SK-N-SH (cell line): ENCODE data around the gene TSR2. TPM values are rescaled to one million over a fixed set of nuclear protein-coding genes. Genes with fewer than 3 reads are reported as not detected.
A peak's percentile ranks its signal among the peaks of the same experiment; 100 is the strongest.

Experiments used
- CTCF ChIA-PET: fragments of 300-600, 350-600 bp; formaldehyde crosslinking; extraction: SDS; loops from one replicate; lab custom pipeline; 2021; lab: Yijun Ruan, JAX
- POLR2A ChIA-PET: fragments of 350-600 bp; sonication (Branson Sonifier 250); formaldehyde crosslinking; extraction: SDS; loops from one replicate; lab custom pipeline; 2020; ENCODE audit warnings: antibody characterized with exemption, inconsistent platforms; lab: Yijun Ruan, JAX
- DNase-seq: peaks from one replicate; pipeline ENCODE4 v3.0.0; 2012
- H2AFZ ChIP-seq: fragments of 200-600 bp; sonication (generic); 2 replicates; pipeline ENCODE4 v1.8.1; 2016; ENCODE audit warnings: antibody characterized with exemption, mild to moderate bottlenecking, low read depth
- H3F3A ChIP-seq: fragments of 200-600 bp; sonication (generic); replicated peaks from 2 replicates; pipeline ENCODE3; 2016; ENCODE audit warnings: antibody characterized with exemption, mild to moderate bottlenecking; ENCODE audit not compliant: insufficient read depth
- H3K27ac ChIP-seq, 2 experiments: fragments of 200-500 bp in 1 of 2; fragments of 200-600 bp in 1 of 2; sonication (Bioruptor generic) in 1 of 2; sonication (generic), shearing (Covaris generic) in 1 of 2; 2 replicates each; pipeline versions ENCODE4 v1.5.1 to v1.6.1; 2014 to 2016; ENCODE audit warnings: low read depth in 2 of 2, inconsistent platforms in 1 of 2, low read length in 1 of 2, mild to moderate bottlenecking in 1 of 2, mixed read lengths in 1 of 2
- H3K27me3 ChIP-seq: fragments of 200-600 bp; sonication (generic), shearing (Covaris generic); 2 replicates; pipeline ENCODE4 v1.6.1; 2016; ENCODE audit warnings: mixed run types; ENCODE audit not compliant: insufficient read depth
- H3K36me3 ChIP-seq, 2 experiments: fragments of 200-500 bp in 1 of 2; fragments of 200-600 bp in 1 of 2; sonication (Bioruptor generic) in 1 of 2; sonication (generic) in 1 of 2; replicated peaks in 1 of 2; 2 replicates each; pipeline versions ENCODE3 to v1.5.1; 2014 to 2016; ENCODE audit warnings: low read length in 1 of 2, mild to moderate bottlenecking in 1 of 2; ENCODE audit not compliant: insufficient read depth in 2 of 2, control insufficient read depth in 1 of 2
- H3K4me1 ChIP-seq, 2 experiments: fragments of 200-500 bp in 1 of 2; fragments of 200-600 bp in 1 of 2; sonication (Bioruptor generic) in 1 of 2; sonication (generic), shearing (Covaris generic) in 1 of 2; 2 replicates each; pipeline versions ENCODE4 v1.5.1 to v1.6.1; 2014 to 2016; ENCODE audit warnings: low read depth in 1 of 2, low read length in 1 of 2, mixed run types in 1 of 2; ENCODE audit not compliant: insufficient read depth in 2 of 2, control insufficient read depth in 1 of 2
- H3K4me2 ChIP-seq: fragments of 200-600 bp; sonication (generic), shearing (Covaris generic); 2 replicates; pipeline ENCODE4 v1.6.1; 2017; ENCODE audit warnings: mixed run types
- H3K4me3 ChIP-seq, 2 experiments: fragments of 200-500 bp in 1 of 2; fragments of 200-600 bp in 1 of 2; sonication (Bioruptor generic) in 1 of 2; sonication (generic), shearing (Covaris generic) in 1 of 2; 2 replicates each; pipeline versions ENCODE4 v1.5.1 to v1.8.1; 2014 to 2016; ENCODE audit warnings: low read depth in 2 of 2, inconsistent platforms in 1 of 2, low read length in 1 of 2, mild to moderate bottlenecking in 1 of 2, mixed read lengths in 1 of 2, moderate library complexity in 1 of 2
- H3K79me2 ChIP-seq: fragments of 200-600 bp; sonication (generic); 2 replicates; pipeline ENCODE4 v1.8.1; 2017; ENCODE audit warnings: mild to moderate bottlenecking; ENCODE audit not compliant: insufficient read depth
- H3K9ac ChIP-seq: fragments of 200-600 bp; sonication (generic); 2 replicates; pipeline ENCODE4 v1.6.1; 2017; ENCODE audit warnings: mixed run types
- H3K9me2 ChIP-seq: fragments of 200-600 bp; sonication (generic); 2 replicates; pipeline ENCODE4 v1.6.1; 2017; ENCODE audit warnings: mixed run types
- H3K9me3 ChIP-seq: fragments of 200-600 bp; sonication (generic); 2 replicates; pipeline ENCODE4 v1.6.1; 2017; ENCODE audit warnings: mixed run types, mild to moderate bottlenecking, moderate library complexity
- H4K20me1 ChIP-seq: fragments of 200-600 bp; sonication (generic); 2 replicates; pipeline ENCODE4 v1.6.1; 2017; ENCODE audit warnings: mild to moderate bottlenecking, mixed run types; ENCODE audit not compliant: insufficient read depth
- CHD2 ChIP-seq: fragments of 150-350 bp; IDR thresholded peaks from 2 replicates; pipeline ENCODE4 v1.6.1; 2018; ENCODE audit warnings: low read length; ENCODE audit not compliant: partially characterized antibody
- EP300 ChIP-seq, 2 experiments: IDR thresholded peaks; 2 replicates each; pipeline versions ENCODE4 v1.4.0 to v1.6.1; 2012; ENCODE audit warnings: borderline replicate concordance in 1 of 2, low read depth in 1 of 2, low read length in 1 of 2
- GABPA ChIP-seq: IDR thresholded peaks from 2 replicates; pipeline ENCODE4 v1.4.0; 2012; ENCODE audit warnings: low read depth, mild to moderate bottlenecking
- MXI1 ChIP-seq: IDR thresholded peaks from 2 replicates; pipeline ENCODE4 v1.6.1; 2012; ENCODE audit warnings: mild to moderate bottlenecking, low read depth, low read length, improper control_type of control experiment
- NFIC ChIP-seq: IDR thresholded peaks from 2 replicates; pipeline ENCODE4 v1.4.0; 2012; ENCODE audit warnings: borderline replicate concordance
- PBX3 ChIP-seq: IDR thresholded peaks from 2 replicates; pipeline ENCODE4; 2012
- POLR2AphosphoS5 ChIP-seq: IDR thresholded peaks from 2 replicates; pipeline ENCODE4 v1.6.1; 2012; ENCODE audit warnings: low read depth, low read length
- RFX5 ChIP-seq: IDR thresholded peaks from 2 replicates; pipeline ENCODE4 v1.6.1; 2012; ENCODE audit warnings: mild to moderate bottlenecking, improper control_type of control experiment, low read length
- RXRA ChIP-seq: IDR thresholded peaks from 2 replicates; pipeline ENCODE4 v1.4.0; 2012; ENCODE audit warnings: low read depth, mild to moderate bottlenecking, borderline replicate concordance
- SIN3A ChIP-seq: IDR thresholded peaks from 2 replicates; pipeline ENCODE4 v1.6.1; 2012; ENCODE audit warnings: low read depth, mild to moderate bottlenecking, low read length, moderate library complexity, borderline replicate concordance
- TAF1 ChIP-seq: IDR thresholded peaks from 2 replicates; pipeline ENCODE4 v1.6.1; 2012; ENCODE audit warnings: low read depth, mild to moderate bottlenecking, low read length, moderate library complexity, borderline replicate concordance
- TCF12 ChIP-seq: IDR thresholded peaks from 2 replicates; pipeline ENCODE4 v1.4.0; 2012
- YY1 ChIP-seq: IDR thresholded peaks from 2 replicates; pipeline ENCODE4 v1.4.0; 2012; ENCODE audit warnings: low read depth, mild to moderate bottlenecking
- WGBS: methylation state at CpG from one replicate; pipeline ENCODE4 v1.1.6; 2017; ENCODE audit warnings: low lambda C conversion rate; 5-methylcytosine and 5-hydroxymethylcytosine counted together
- polyA plus RNA-seq, 3 experiments: library from polyadenylated mRNA; depleted of rRNA; stranded (reverse); fragments of >200 nt; gene quantifications; 2 replicates each; pipeline ENCODE4 v1.2.3, GENCODE V29; 2012

Gene TSR2
- polyA plus RNA-seq, 1 of the 3 experiments (the other 2 are of a cell fraction) = 32.8 TPM

GRCh38 chrX:54479136-54480111 is 39.2 kb downstream of the TSR2 start:
- DNase-seq = no peak
- H3K36me3 ChIP-seq = no peaks in the 10 kb centered on the region
- CTCF ChIA-PET = no interaction called here
- no peak overlapping the region for H2AFZ ChIP-seq
- no peaks in the 10 kb centered on the region for H3K9me3 ChIP-seq
- no peaks in the 10 kb centered on the region for H3K9me2 ChIP-seq
- H3K79me2 ChIP-seq = peaks cover 9% of the 10 kb centered on the region; the same call in 1 of the 2 replicates
- peaks cover 14% of the 10 kb centered on the region; the same call in 1 of the 2 replicates for H3K27me3 ChIP-seq
- no peaks in the 10 kb centered on the region for H4K20me1 ChIP-seq
- no peaks in the 10 kb centered on the region for H3F3A ChIP-seq
- H3K9ac ChIP-seq = no peak overlapping the region
- TF ChIP-seq EP300 (IDR thresholded peaks at IDR 0.05; ENCODE audit: borderline replicate concordance in 1 of 2, low read depth in 1 of 2, low read length in 1 of 2) (no peak), RFX5 (no peak), GABPA (no peak), NFIC (no peak), TCF12 (no peak), PBX3 (no peak), MXI1 (no peak), TAF1 (no peak), POLR2AphosphoS5 (no peak), YY1 (no peak), SIN3A (no peak)
- H3K4me2 ChIP-seq = no peak overlapping the region
- peaks cover 0 to 27% of the 10 kb centered on the region in 2 experiments; a peak in 1 of 4 replicates for H3K4me1 ChIP-seq
- H3K27ac ChIP-seq = no peak overlapping the region
- POLR2A ChIA-PET = interaction anchor here (0.8 kb wide), 1 partner anchor 52 kb away, joined by 3 read pairs; no protein-coding TSS in a partner anchor
- no peak overlapping the region for H3K4me3 ChIP-seq
- 28% methylated on average over 9 of the region's 9 CpGs for WGBS

GRCh38 chrX:54482839-54483593 is 42.8 kb downstream of the TSR2 start:
- 35% methylated on average over 14 of the region's 21 CpGs for WGBS
- no peaks in the 10 kb centered on the region for H3K36me3 ChIP-seq
- TF ChIP-seq CHD2 (peak; percentile 44), YY1 (no peak), RXRA (no peak)
- 0 out of 2 replicates have a peak overlapping the region, but pooled peaks have one; percentile 12 for H3K4me2 ChIP-seq
- POLR2A ChIA-PET = interaction anchor here (0.7 kb wide), 1 partner anchor 1060 kb away, joined by 4 read pairs; the partner anchor contains the start of genes RIBC1 and SMC1A
- no peaks in the 10 kb centered on the region for H3F3A ChIP-seq
- peak overlapping the region; percentile 41 to 80; a peak in 3 of 4 replicates for H3K27ac ChIP-seq
- no peaks in the 10 kb centered on the region; the same call in 1 of the 2 replicates for H3K27me3 ChIP-seq
- H3K9ac ChIP-seq = no peak overlapping the region
- no peak overlapping the region for H3K4me3 ChIP-seq
- H4K20me1 ChIP-seq = no peaks in the 10 kb centered on the region
- peaks cover 0 to 33% of the 10 kb centered on the region in 2 experiments; a peak in 1 of 4 replicates for H3K4me1 ChIP-seq
- CTCF ChIA-PET = no interaction called here
- peak; percentile 63 for DNase-seq
- no peaks in the 10 kb centered on the region for H3K9me3 ChIP-seq
- H3K9me2 ChIP-seq = no peaks in the 10 kb centered on the region
- peaks cover 21% of the 10 kb centered on the region for H3K79me2 ChIP-seq
- no peak overlapping the region for H2AFZ ChIP-seq
